ENCODE results near the gene CBS.
"Not testable (repeated sequence)": the region's sequence is repeated elsewhere in the genome, so short reads cannot be mapped to it uniquely, and the experiment has no call there.

CBS gene

GRCh38 chr21:43075170-43076022, at the start of gene CBS:
Gene CBS (minus strand): TSS chr21:43075835. CDS start chr21:43072193, 3,642 bp downstream.
- not testable (repeated sequence) for DNase-seq

DNA sequence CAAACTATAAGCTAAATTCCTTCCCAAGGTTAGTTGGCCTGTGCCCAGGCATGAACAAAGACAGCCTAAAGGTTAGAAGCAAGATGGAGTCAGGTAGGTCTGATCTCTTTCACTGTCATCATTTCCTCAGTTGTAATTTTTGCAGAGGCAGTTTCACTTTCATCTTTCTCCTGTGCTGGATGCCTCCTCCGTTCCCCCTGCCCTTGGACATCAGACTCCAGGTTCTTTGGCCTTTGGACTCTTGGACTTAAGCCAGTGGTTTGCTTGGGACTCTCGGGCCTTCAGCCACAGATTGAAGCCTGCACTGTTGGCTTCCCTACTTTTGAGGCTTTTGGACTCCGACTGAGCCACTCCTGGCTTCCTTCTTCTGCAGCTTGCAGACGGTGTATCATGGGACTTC, 40.3 kb upstream of the CBS start:
- not testable (repeated sequence) for DNase-seq

DNA sequence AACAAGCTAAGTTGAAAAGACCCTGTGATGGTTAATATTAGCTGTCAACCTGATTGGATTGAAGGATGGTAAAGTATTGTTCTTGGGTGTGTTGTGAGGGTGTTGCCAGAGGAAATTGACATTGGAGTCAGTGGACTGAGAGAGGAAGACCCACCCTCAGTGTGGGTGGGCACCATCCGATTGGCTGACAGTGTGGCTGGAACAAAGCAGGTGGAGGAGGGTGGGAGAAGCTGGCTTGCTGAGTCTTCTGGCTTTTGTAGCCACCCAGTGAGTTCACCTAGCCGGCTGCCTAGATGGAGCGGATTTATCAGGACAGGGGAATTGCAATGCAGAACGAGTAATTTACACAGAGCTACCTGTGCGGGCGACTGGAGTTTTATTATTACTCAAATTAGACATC, 38.8 kb upstream of the CBS start:
- DNase-seq = not testable (repeated sequence)

DNA sequence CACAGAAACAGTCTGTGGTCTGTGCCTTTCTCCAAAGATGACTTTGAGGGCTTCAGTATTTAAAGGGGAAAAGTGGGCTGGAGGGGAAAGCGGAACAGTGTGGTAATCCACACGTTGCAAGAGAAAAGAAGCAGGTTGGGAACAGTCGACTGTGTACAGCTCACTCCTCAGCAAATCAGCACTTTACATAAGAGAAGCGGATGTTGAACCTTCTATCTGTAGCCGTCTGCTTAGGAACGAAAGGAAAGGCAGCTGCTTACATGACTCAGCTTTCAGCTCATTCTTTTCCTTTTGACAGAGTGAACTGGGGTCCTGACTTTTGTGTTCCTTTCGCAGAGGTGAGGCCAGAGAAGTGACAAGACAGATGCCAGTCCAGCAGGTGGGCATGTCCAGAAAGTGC, 33.4 kb upstream of the CBS start:
- not testable (repeated sequence) for DNase-seq

- not testable (repeated sequence) for DNase-seq
Measured at GRCh38 chr21:43108177-43108576, 32.5 kb upstream of the CBS start.

- not testable (repeated sequence) for DNase-seq
Measured at GRCh38 chr21:43107794-43108137, 32.1 kb upstream of the CBS start.

DNA sequence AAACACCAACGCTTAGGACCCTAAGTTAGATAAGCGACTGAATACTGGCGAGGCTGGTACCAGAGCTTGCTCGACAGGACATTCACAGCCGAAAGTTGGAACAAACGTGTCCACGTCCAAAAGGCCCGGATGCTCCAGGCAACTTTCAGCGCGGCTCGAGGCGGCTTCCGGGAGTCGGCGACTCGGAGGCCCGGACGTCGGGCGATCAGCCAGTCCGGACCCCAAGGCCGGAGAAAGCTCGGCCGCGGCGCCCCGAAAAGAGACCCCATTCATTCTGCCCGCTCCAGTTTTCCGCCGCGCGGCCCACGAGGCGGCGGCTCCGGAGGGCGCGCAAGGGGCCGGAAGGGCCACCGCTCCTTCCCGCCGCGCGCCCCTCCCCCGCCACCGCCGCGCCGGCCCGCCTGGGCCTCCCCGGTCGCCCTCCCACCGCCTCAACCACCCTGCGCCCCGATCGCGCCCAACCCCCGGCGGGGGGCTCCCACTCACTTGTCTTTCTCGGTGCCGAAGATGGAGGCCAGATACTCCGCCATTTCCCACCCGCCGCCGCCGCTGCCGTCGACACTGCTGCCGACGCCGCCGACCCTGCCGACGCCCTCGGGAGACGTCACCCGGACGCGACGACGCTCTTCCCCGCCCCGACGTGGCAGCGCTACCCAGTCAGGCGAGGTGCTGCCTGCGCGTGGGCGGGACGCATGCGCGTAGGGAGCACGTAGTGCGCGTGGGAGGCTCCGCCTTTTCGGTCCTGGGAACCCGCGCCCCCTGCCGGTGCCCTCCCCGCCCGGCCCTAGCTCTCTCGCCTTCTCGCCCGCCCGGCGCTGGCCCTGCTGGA, 31.5 kb upstream of the CBS start, which contains the start of gene U2AF1:
U2AF1 (minus strand) TSS at position 606 of the 829 bp plus-strand sequence; CDS start at position 530, 76 bp downstream.
- DNase-seq = peak; percentile 31

- not testable (repeated sequence) for DNase-seq
Measured at GRCh38 chr21:43104642-43105041, 29.0 kb upstream of the CBS start.

DNA sequence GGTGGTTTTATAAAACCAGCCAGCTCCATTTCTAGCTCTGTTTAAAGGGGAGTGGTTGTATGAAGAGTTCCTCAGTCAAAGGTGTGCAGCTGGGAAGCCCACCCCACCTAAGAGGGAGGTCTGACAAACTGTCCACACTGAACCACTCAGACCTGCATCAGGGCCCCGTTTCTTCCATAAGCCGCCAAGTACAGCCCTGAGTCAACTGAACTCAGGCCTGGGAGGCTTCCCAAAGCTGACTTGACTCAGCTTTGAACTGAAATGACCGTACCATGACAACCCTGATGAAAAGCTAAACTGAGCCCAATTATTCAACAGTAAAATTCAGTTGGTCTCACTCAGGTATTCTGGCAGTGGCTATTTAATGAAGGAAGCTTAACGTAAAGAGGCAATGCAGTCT, 26.6 kb upstream of the CBS start:
- DNase-seq = not testable (repeated sequence)

DNA sequence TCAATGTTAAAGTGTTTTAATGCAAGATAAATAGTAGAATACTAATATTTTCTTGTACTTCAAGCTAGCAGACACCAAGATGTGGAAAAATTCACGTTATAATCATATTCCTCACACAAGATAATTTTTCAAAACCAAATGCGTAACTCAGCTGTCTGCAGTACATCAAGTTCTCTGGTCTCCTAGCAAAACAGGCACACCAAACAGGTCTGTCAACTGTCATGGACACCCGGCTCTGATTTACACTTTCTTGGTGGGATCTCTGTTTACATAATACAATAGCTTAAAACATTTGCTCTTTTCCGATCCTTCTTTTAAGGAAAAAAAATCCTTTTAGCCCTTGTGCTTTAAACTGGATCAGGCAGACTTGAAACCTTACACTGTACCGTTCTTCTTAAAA, 26.0 kb upstream of the CBS start:
- DNase-seq = not testable (repeated sequence)

- not testable (repeated sequence) for DNase-seq
Measured at GRCh38 chr21:43101000-43101399, 25.4 kb upstream of the CBS start.

- DNase-seq = not testable (repeated sequence)
Measured at GRCh38 chr21:43091979-43092614, 16.5 kb upstream of the CBS start.

GRCh38 chr21:43090947-43091346, 15.3 kb upstream of the CBS start:
- DNase-seq = not testable (repeated sequence)

DNA sequence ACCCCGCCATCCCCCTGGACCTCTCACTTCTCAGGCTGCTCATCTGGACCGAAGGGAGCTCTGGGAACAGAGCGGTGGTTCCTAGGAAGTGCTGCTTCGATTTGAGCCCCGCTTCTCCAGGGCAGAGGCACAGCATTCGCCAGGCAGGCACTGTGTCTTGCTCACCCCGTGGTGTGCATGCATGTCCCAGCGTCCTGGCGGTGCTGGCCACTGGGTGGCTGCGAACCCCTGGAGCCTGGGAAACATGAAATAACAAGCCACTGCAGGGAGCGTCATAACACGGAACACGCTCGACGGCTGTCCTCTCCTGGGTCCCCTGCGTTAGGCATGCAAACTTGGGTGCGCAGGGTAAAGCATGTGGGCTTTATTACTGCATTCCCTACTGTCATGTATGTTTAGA, 13.8 kb upstream of the CBS start:
- DNase-seq = not testable (repeated sequence)

GRCh38 chr21:43082587-43083300, 7.1 kb upstream of the CBS start:
- not testable (repeated sequence) for DNase-seq

GRCh38 chr21:43076643-43077042, 1.0 kb upstream of the CBS start:
- DNase-seq = not testable (repeated sequence)

GRCh38 chr21:43076023-43076637, 495 bp upstream of the CBS start:
- not testable (repeated sequence) for DNase-seq

DNA sequence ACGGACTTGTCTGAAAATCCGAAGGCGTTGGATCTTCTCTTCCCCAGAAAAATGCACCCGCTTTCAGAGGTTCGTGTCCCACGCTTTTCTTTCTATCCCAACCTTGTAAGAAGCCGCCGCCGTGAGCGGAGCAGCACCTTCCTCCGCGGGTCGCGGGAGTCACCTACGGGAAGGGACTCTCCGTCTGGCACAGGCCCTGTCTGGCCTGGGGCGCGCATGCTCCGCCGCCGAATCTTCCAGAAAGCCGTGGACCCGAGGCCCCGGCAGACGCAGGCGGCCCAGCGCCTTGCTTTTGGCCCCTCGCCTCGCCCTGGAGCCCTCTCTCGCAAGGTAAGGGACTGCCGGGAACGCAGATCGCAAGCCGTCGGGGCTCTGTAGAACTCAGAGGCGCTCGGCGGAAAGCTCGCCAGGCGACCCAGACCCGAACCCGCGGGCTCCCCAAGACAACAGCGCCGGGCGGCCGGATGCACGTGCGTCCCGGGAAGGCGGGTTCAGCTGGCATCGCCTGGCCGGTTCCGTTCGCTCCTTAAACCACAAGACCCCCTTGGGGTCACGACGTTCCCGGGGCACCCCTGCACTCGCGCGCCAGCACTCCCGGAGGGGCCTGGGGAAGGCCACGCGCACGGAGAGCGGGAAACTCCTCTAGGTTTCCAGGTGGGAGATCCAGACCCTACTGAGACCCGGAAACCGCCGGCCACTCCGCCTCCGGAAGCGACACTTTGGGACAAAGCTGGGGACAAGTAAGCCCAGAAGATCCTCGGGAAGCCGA, 1.1 kb downstream of the CBS start:
- DNase-seq = not testable (repeated sequence)

GRCh38 chr21:43072742-43073141, 2.9 kb downstream of the CBS start:
- not testable (repeated sequence) for DNase-seq

DNA sequence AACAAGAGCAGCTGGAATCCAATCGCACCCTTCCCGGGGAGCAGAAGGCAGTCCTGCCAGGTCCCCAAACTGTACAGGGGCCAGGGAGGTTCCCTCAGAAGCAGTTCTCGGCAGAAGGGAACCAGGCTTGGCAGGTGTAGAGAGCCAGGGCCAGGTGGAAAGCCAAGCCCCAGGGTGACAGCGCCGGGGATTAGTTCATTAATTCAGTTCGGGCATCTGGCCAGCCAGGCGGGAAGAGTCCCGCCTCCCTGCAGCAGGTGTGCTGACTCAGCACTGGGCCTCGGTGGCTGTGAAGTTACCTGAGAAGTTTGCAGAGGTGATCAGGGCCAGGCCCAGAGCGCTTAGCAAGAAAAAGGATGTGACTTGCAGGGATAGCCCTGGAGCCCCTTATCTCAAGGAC, 6.0 kb downstream of the CBS start:
- not testable (repeated sequence) for DNase-seq

DNA sequence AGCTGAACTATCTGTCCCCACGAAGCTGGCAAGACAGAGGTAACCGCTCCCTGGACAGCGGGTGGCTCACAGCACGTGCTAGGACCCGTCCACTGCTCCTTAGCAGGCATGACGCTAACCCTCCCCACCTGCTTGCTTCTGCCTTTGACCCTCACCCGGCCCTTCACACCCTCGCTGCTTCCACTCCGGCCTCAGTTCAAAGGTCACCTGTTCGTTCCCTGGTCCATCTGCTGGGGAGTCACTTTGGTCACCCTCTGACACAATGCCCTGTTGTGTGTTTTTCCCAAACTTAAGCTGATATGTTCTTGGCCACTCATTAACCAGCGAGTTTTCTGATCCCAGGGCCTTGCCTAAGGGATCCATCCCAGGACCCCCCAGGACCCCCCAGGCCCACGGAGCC, 7.6 kb downstream of the CBS start:
- not testable (repeated sequence) for DNase-seq

Measured in CD4-positive, alpha-beta T cell treated with Interleukin-6 for 4 hours (primary cell).